NK-92 (cell line): ENCODE measurements around the gene COQ7.

ENCODE experiments used
- DNase-seq: peaks from one replicate; lab custom pipeline; 2025; ENCODE audit not compliant: unreplicated experiment; lab: John Stamatoyannopoulos, UW

Gene COQ7

DNA sequence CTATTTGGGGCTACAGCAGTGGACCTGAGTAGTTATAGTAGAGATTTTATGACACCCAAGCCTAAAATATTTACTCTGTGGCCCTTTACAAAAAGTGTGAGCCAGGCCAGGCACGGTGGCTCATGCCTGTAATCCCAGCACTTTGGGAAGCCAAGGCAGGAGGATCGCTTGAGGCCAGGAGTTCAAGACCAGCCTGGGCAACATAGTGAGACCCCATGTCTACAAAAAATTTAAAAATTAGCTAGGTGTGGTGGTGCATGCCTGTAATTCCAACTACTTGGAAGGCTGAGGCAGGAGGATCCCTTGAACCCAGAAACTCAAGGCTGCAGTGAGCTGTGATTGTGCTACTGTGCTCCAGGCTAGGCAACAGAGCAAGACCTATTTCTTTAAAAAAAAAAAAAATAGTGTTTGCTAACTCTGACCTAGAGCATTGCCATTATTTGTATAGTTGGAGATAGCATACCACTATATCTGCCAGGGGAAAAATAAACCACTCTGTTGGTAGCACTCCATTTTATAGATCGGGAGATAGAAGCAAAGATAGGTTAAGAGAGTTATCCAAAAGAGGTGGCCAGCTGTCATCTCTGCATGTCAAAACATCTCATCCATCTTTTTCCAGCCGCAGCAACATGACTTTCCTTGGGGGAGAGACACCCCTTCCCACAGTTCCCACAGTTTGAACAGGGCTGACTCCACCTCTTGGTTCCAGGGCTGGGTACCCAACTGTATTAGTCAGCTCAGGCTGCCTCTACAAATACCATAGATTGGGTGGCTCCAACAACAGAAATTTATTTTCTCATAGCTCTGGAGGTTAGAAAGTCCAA, 43.3 kb downstream of the COQ7 start:
- DNase-seq = no peak

- DNase-seq = no peak
Observed at GRCh38 chr16:19112099-19112407, 44.6 kb downstream of the COQ7 start.

- no peak for DNase-seq
Observed at GRCh38 chr16:19113577-19114358, 46.4 kb downstream of the COQ7 start, which contains the start of gene ITPRIPL2. TSS of gene ITPRIPL2 (plus strand) at chr16:19113964. CDS start at chr16:19114462, 498 bp downstream.

DNA sequence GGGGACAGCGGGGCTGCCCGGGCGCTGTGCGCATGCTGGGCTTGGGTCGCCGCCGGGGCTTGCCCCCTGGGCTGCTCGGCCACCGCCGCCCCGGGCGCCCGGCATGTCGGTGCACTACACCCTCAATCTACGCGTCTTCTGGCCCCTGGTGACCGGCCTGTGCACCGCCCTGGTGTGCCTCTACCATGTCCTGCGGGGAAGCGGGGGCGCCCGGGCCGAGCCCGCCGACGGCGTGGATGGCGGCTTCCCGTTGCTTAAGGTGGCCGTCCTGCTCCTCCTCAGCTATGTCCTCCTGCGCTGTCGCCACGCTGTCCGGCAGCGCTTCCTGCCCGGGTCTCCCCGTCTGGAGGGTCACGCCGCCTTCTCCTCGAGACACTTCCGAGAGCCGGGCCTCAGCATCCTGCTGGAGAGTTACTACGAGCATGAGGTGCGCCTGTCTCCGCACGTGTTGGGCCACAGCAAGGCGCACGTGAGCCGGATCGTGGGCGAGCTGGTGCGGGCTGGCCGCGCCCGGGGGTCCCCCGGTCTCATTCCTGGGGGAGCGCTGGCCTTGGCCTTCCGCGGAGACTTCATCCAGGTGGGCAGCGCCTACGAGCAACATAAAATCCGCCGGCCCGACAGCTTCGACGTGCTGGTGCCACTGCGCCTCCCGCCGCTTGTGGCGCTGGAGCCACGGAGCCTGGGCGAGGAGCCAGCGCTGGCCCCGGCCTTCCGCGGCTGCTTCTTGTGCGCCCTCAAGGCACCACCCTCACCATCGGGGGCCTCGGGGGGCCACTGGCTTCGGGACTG, 47.1 kb downstream of the COQ7 start:
- DNase-seq = no peak

DNA sequence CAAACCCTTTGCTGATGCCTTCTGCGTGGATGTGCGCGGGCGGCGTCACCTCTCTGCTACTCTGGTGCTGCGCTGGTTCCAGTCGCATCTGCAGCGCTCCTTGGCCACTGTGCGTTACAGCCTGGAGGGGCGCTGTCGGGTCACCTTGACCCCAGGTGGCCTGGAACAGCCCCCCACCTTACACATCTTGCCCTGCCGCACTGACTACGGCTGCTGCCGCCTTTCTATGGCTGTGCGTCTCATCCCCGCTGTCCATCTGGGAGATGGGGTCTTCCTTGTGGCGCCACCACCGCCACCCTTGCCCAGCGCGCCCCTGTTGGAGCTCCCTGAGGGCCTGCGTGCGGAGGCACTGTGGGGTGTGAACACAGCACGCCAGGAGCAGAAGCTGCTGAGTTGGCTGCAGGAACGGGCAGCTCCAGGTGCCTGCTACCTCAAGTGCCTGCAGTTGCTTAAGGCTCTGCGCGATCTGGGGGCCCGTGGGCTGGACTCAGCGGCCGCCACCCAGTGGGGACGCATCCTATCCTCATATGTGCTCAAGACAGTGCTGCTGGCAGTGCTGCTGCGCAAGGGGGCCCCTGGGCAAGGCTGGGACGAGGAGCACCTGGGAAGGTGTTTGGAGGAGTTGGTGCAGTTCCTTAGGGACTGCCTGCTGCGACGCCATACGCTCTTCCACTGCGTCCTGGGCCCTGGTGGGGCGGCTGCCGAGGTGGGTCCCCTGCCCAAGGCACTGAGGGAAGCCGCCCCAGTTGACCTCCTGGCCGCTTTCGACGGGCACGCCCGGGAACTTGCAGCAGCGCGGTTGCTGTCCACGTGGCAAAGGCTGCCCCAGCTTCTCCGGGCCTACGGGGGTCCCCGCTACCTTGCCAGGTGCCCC, 48.0 kb downstream of the COQ7 start:
- DNase-seq = no peak

- DNase-seq = no peak
Observed at GRCh38 chr16:19116711-19117449, 49.5 kb downstream of the COQ7 start.

- DNase-seq = no peak
Observed at GRCh38 chr16:19118938-19119431, 51.6 kb downstream of the COQ7 start.

GRCh38 chr16:19119564-19119963, 52.1 kb downstream of the COQ7 start:
- no peak for DNase-seq

DNA sequence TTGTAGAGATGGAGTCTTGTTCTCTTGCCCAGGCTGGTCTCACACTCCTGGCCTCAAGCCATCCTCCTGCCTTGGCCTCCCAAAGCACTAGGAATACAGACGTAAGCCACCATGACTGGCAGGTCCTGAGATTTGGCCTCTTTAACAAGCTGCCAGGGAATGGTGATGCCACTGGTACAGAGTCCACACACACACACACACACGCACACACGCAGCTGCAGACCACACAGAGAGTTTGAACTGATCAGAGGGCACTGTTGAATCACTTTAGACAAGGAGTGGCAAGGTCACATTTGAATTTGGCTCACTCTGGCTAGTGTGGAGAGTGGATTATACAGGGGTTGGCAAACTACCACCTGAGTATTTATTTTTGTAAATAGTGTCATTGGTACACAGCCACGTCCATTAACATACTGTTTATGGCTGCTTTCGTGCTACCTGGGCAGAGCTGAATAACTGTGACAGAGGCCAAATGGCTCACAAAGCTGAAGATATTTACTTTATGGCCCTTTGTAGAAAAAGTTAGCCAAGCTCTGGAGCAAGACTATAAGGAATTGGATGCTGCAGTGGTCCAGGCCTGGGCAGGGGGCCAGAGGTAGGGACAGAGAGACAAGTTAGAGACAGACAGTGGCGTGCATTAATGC, 56.2 kb downstream of the COQ7 start:
- DNase-seq = no peak

- DNase-seq = no peak
Observed at GRCh38 chr16:19126300-19126699, 58.9 kb downstream of the COQ7 start.

GRCh38 chr16:19127205-19127604, 59.8 kb downstream of the COQ7 start:
- no peak for DNase-seq

DNA sequence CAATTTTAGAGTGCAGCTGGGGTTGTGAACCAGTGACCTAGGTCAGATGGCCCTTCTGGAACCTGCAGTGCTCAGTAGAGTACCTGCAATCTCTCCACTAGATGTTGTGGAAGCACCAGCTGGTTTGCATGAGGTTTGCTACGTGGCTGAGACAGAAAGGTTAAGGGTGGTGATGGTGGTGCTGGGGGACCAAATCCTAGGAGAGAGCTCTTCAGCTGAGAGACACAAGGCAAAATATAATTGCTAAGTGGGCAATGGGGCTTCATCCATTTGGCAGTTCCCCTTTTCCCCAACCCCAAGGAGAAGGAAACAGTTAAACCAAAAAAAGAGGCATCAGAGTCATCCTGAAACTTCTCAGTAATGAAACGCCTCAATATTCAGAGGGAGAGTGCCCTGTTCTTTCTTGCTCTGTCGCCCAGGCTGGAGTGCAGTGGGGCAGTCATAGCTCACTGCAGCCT, 60.3 kb downstream of the COQ7 start:
- no peak for DNase-seq

DNA sequence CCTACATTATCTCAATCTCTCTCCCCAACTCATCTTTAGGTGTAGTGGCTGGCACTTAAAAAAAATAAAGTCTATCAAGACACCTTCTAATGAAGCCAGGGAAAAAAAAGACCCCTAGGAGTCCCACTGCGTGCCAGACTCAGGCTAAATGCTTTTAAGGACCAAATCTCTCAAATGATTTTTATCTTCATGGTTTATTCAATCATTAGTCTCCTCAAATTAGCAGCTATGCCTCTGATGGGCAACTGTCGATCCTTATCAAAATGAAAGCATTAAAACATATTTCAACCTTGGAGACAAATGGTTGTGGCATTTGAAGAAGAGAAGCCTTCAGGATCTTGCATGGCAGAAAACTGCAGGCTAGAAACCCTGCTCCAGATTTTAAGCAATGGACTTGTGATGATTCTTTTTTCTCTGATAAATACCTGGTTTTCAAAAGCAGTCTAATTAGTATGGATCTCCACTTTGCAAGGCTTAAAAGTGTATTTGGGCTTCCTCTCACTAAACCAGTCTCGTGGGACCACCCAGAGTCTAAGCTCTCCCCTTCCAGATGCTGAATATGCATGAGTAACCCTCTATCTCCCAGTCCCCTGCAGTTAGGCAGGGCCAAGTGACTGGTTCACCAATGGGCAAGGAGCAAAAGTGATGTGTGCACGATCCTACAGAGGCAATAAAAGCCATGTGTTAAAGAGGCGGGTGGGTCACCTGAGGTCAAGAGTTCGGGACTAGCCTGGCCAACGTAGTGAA, 61.2 kb downstream of the COQ7 start:
- no peak for DNase-seq
